Measurements from ENCODE around the gene GIMAP2.

GRCh38 chr7:150648353-150649079 is 37.0 kb upstream of the GIMAP2 start:
- TF ChIP-seq EP300 (IDR thresholded peaks at IDR 0.05; ENCODE audit: borderline replicate concordance) = no peak
- no peak for TF ChIP-seq YY1 (IDR thresholded peaks at IDR 0.05; ENCODE audit: low read depth)
- TF ChIP-seq RAD21 (IDR thresholded peaks at IDR 0.05; ENCODE audit: low read depth) = no peak
- no peak for TF ChIP-seq CEBPB (IDR thresholded peaks at IDR 0.05)
- no peak for TF ChIP-seq FOXM1 (IDR thresholded peaks at IDR 0.05; ENCODE audit: borderline replicate concordance, low read depth)
- TF ChIP-seq TAF1 (IDR thresholded peaks at IDR 0.05; ENCODE audit: low read depth) = no peak
- TF ChIP-seq, protein P1, sequence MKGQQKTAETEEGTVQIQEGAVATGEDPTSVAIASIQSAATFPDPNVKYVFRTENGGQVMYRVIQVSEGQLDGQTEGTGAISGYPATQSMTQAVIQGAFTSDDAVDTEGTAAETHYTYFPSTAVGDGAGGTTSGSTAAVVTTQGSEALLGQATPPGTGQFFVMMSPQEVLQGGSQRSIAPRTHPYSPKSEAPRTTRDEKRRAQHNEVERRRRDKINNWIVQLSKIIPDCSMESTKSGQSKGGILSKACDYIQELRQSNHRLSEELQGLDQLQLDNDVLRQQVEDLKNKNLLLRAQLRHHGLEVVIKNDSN (IDR thresholded peaks at IDR 0.05) = no peak
